GM23248 (cell line): ENCODE measurements around the gene NMRK2.

Source experiments
- EZH2 ChIP-seq: fragments of 200-600 bp; sonication (generic); IDR thresholded peaks from 2 replicates; pipeline ENCODE4 v1.6.1; 2018; ENCODE audit warnings: antibody characterized with exemption, mild to moderate bottlenecking; ENCODE audit not compliant: insufficient read depth, poor library complexity, severe bottlenecking
- EZH2phosphoT487 ChIP-seq: fragments of 200-600 bp; sonication (generic); IDR thresholded peaks from 2 replicates; pipeline ENCODE4 v1.6.1; 2018; ENCODE audit warnings: antibody characterized with exemption, moderate library complexity, mild to moderate bottlenecking, low read depth; ENCODE audit not compliant: insufficient read depth

DNA sequence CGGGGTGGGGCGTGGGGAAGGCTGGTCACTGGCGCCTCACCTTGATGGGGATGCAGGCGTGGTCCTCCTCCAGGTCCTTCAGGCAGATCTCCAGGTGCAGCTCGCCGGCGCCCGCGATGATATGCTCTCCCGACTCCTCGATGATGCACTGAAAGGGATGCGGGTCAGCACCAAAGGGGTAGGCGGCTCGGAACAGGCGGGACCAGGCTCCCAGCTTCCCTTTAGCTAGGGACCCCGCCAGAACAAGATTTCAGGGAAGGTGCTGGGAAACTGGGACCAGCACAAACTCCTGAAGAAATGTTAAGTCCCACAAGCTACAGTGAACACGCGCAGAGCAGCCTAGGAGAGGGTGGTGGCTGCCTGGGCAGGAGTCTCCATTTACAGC, 46.4 kb downstream of the NMRK2 start:
- TF ChIP-seq EZH2 (no peak), EZH2phosphoT487 (no peak)
